HCT116 (cell line): Measurements from ENCODE around the gene RASSF3. TPM values are rescaled to one million over a fixed set of nuclear protein-coding genes. Genes with fewer than 3 reads are reported as not detected.

Experiments used
- ATAC-seq: fragments of 200-7000 bp; cut with Tn5 transposase; 2 replicates; pipeline ENCODE4 v1.9.1; 2020; ENCODE audit warnings: mild to moderate bottlenecking, moderate library complexity
- BruUV-seq: library from RNA; stranded (reverse); fragments of 400-500 nt; replicated peaks from 2 replicates; lab custom pipeline; 2021; lab: Mats Ljungman, UMichigan
- CTCF ChIA-PET: fragments of 300-600 bp; sonication (Branson Sonifier 250); formaldehyde crosslinking; loops from one replicate; lab custom pipeline; 2021; ENCODE audit warnings: antibody characterized with exemption; lab: Charles Lee
- POLR2A ChIA-PET: fragments of 300-600, 350-600 bp; sonication (Branson Sonifier 250); formaldehyde crosslinking; loops from one replicate; lab custom pipeline; 2021; ENCODE audit warnings: antibody characterized with exemption; lab: Charles Lee
- RAD21 ChIA-PET, 2 experiments: fragments of 300-600 bp; sonication (Branson Sonifier 250); formaldehyde crosslinking; loops; one replicate each; lab custom pipeline; 2023; ENCODE audit warnings: low total read pairs in 2 of 2; ENCODE audit not compliant: uncharacterized antibody in 2 of 2, unreplicated experiment in 2 of 2, low non-redundant PET in 1 of 2; lab: Charles Lee
- DNase-seq: peaks from one replicate; pipeline ENCODE4 v3.0.0-alpha.2; 2010; ENCODE audit warnings: low read depth, low spot score
- H2AFZ ChIP-seq: fragments of 200-600 bp; shearing (Covaris generic), sonication (generic); 2 replicates; pipeline ENCODE4 v1.6.1; 2017; ENCODE audit warnings: low read depth, mixed run types, mixed read lengths, antibody characterized with exemption, low read length; ENCODE audit not compliant: poor library complexity, severe bottlenecking
- H3K27ac ChIP-seq: 2 replicates; pipeline ENCODE4 v1.5.1; 2012; ENCODE audit warnings: low read depth, low read length
- H3K27me3 ChIP-seq: fragments of 200-600 bp; sonication (generic); 2 replicates; pipeline ENCODE4 v1.6.1; 2016; ENCODE audit warnings: mixed run types, low read length, mixed read lengths; ENCODE audit not compliant: insufficient read depth
- H3K36me3 ChIP-seq, 2 experiments: fragments of 200-500 bp in 1 of 2; fragments of 200-600 bp in 1 of 2; sonication (Bioruptor generic) in 1 of 2; sonication (generic) in 1 of 2; 2 replicates each; pipeline versions ENCODE4 v1.5.1 to v1.6.1; 2014 to 2016; ENCODE audit warnings: low read length in 2 of 2, inconsistent platforms in 1 of 2, mixed read lengths in 1 of 2, mixed run types in 1 of 2; ENCODE audit not compliant: insufficient read depth in 2 of 2, control insufficient read depth in 1 of 2
- H3K4me1 ChIP-seq, 2 experiments: fragments of 200-600 bp in 1 of 2; sonication (generic) in 1 of 2; 2 replicates each; pipeline versions ENCODE4 v1.5.1 to v1.6.1; 2012 to 2017; ENCODE audit warnings: low read length in 2 of 2, inconsistent platforms in 1 of 2, mild to moderate bottlenecking in 1 of 2, mixed read lengths in 1 of 2, mixed run types in 1 of 2, moderate library complexity in 1 of 2; ENCODE audit not compliant: insufficient read depth in 2 of 2, control insufficient read depth in 1 of 2
- H3K4me2 ChIP-seq: fragments of 200-600 bp; sonication (generic); 2 replicates; pipeline ENCODE4 v1.6.1; 2017; ENCODE audit warnings: mixed run types, low read length, mixed read lengths
- H3K4me3 ChIP-seq, 2 experiments: fragments of 200-600 bp in 1 of 2; sonication (generic) in 1 of 2; replicated peaks in 1 of 2; 2 replicates each; pipeline ENCODE4 v1.5.1; 2011 to 2016; ENCODE audit warnings: low read length in 2 of 2, control low read depth in 1 of 2, low read depth in 1 of 2, mild to moderate bottlenecking in 1 of 2, mixed read lengths in 1 of 2, mixed run types in 1 of 2
- H3K79me2 ChIP-seq: fragments of 200-600 bp; sonication (generic); 2 replicates; pipeline ENCODE4 v1.6.1; 2017; ENCODE audit warnings: mild to moderate bottlenecking, mixed run types, low read length, moderate library complexity, mixed read lengths; ENCODE audit not compliant: insufficient read depth
- H3K9ac ChIP-seq: fragments of 200-600 bp; sonication (generic); 2 replicates; pipeline ENCODE4 v1.6.1; 2016; ENCODE audit warnings: low read length, mixed read lengths
- H3K9me2 ChIP-seq: fragments of 200-600 bp; sonication (generic), shearing (Covaris generic); 2 replicates; pipeline ENCODE4 v1.6.1; 2017; ENCODE audit warnings: mixed run types, mild to moderate bottlenecking, moderate library complexity; ENCODE audit not compliant: insufficient read depth
- H3K9me3 ChIP-seq, 2 experiments: fragments of 200-500 bp in 1 of 2; fragments of 200-600 bp in 1 of 2; sonication (Bioruptor generic) in 1 of 2; sonication (generic) in 1 of 2; 2 replicates each; pipeline ENCODE4 v1.6.1; 2014 to 2017; ENCODE audit warnings: low read length in 2 of 2, mixed read lengths in 2 of 2, inconsistent platforms in 1 of 2, low read depth in 1 of 2, mild to moderate bottlenecking in 1 of 2, mixed run types in 1 of 2, moderate library complexity in 1 of 2; ENCODE audit not compliant: control insufficient read depth in 1 of 2, insufficient read depth in 1 of 2
- H4K20me1 ChIP-seq: fragments of 200-600 bp; sonication (generic), shearing (Covaris generic); 2 replicates; pipeline ENCODE4 v1.6.1; 2017; ENCODE audit warnings: mixed run types, mild to moderate bottlenecking, moderate library complexity; ENCODE audit not compliant: insufficient read depth
- CBX3 ChIP-seq: IDR thresholded peaks from 2 replicates; pipeline ENCODE4 v1.6.1; 2012; ENCODE audit warnings: low read depth
- EZH2 ChIP-seq: fragments of 200-600 bp; sonication (generic); IDR thresholded peaks from 2 replicates; pipeline ENCODE4 v1.6.1; 2017; ENCODE audit warnings: antibody characterized with exemption, mixed run types
- EZH2phosphoT487 ChIP-seq: fragments of 200-600 bp; IDR thresholded peaks from 2 replicates; pipeline ENCODE4 v1.6.1; 2018; ENCODE audit warnings: antibody characterized with exemption, borderline replicate concordance
- FOSL1 ChIP-seq: IDR thresholded peaks from 2 replicates; pipeline ENCODE4 v1.6.1; 2012; ENCODE audit warnings: low read depth
- JUND ChIP-seq: IDR thresholded peaks from 2 replicates; pipeline ENCODE4 v1.6.1; 2012
- POLR2A ChIP-seq: IDR thresholded peaks from 2 replicates; pipeline ENCODE4 v1.7.0; 2011; ENCODE audit warnings: borderline replicate concordance; ENCODE audit not compliant: insufficient read depth, insufficient read length; ENCODE audit errors: extremely low read depth
- SRF ChIP-seq: IDR thresholded peaks from 2 replicates; pipeline ENCODE4 v1.6.1; 2012; ENCODE audit warnings: low read depth
- YY1 ChIP-seq: IDR thresholded peaks from 2 replicates; pipeline ENCODE4 v1.6.1; 2011; ENCODE audit warnings: low read length, low read depth, moderate library complexity, mild to moderate bottlenecking; ENCODE audit not compliant: insufficient replicate concordance; ENCODE audit errors: extremely low read depth
- ZFX ChIP-seq: fragments of 450-650 bp; IDR thresholded peaks from 2 replicates; pipeline ENCODE4 v1.6.1; 2017
- ZNF274 ChIP-seq: fragments of 200-500 bp; sonication (Bioruptor generic); IDR thresholded peaks from 2 replicates; pipeline ENCODE4 v1.6.1; 2014; ENCODE audit warnings: mild to moderate bottlenecking, low read depth, low read length, inconsistent platforms
- intact Hi-C: fragments of 100-400 bp; cut with micrococcal nuclease; formaldehyde crosslinking; loops from 2 replicates; pipeline ENCODE4 v1.10.0; 2022
- total RNA-seq: library from RNA; stranded (reverse); gene quantifications from one replicate; pipeline ENCODE4 v1.2.1, GENCODE V29; 2021; ENCODE audit not compliant: unreplicated experiment
- TF ChIP-seq, protein P1 (sequence below): IDR thresholded peaks from 2 replicates; pipeline ENCODE4 v1.6.1; 2012; ENCODE audit warnings: low read depth

RASSF3 gene
- total RNA-seq, 1 experiment from 2014 or later = 67.1 TPM

DNA sequence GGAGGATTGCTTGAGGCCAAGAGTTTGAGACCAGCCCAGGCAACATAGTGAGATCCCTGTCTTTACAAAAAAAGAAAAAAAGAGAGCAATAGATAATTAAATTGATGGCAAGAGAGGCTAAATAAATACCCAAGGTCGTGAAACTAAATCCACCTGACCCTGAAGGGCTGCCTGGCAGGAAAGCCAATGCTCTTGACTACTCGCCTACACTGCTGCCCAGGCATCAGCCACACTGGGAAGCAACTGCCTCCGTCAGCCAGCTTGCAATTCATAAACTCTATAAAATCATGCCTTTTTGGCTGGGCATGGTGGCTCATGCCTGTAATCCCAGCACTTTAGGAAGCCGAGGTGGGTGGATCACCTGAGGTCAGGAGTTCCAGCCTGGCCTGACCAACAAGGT is 31.7 kb upstream of the RASSF3 start:
- H3K9ac ChIP-seq = no peak overlapping the region
- H3K27ac ChIP-seq = no peak overlapping the region
- RAD21 ChIA-PET = no interaction called here
- no peaks in the 10 kb centered on the region for H4K20me1 ChIP-seq
- peaks cover 0 to 6% of the 10 kb centered on the region in 2 experiments; a peak in 2 of 4 replicates for H3K9me3 ChIP-seq
- no TSS peak for BruUV-seq
- intact Hi-C loops = no loop called here
- CTCF ChIA-PET = no interaction called here
- H3K9me2 ChIP-seq = no peaks in the 10 kb centered on the region
- no peaks in the 10 kb centered on the region for H3K79me2 ChIP-seq
- ATAC-seq (no peak), DNase-seq (no peak)
- TF ChIP-seq, protein P1, sequence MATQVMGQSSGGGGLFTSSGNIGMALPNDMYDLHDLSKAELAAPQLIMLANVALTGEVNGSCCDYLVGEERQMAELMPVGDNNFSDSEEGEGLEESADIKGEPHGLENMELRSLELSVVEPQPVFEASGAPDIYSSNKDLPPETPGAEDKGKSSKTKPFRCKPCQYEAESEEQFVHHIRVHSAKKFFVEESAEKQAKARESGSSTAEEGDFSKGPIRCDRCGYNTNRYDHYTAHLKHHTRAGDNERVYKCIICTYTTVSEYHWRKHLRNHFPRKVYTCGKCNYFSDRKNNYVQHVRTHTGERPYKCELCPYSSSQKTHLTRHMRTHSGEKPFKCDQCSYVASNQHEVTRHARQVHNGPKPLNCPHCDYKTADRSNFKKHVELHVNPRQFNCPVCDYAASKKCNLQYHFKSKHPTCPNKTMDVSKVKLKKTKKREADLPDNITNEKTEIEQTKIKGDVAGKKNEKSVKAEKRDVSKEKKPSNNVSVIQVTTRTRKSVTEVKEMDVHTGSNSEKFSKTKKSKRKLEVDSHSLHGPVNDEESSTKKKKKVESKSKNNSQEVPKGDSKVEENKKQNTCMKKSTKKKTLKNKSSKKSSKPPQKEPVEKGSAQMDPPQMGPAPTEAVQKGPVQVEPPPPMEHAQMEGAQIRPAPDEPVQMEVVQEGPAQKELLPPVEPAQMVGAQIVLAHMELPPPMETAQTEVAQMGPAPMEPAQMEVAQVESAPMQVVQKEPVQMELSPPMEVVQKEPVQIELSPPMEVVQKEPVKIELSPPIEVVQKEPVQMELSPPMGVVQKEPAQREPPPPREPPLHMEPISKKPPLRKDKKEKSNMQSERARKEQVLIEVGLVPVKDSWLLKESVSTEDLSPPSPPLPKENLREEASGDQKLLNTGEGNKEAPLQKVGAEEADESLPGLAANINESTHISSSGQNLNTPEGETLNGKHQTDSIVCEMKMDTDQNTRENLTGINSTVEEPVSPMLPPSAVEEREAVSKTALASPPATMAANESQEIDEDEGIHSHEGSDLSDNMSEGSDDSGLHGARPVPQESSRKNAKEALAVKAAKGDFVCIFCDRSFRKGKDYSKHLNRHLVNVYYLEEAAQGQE = no peak
- TF ChIP-seq JUND (no peak), ZFX (no peak), FOSL1 (no peak), EZH2phosphoT487 (no peak), POLR2A (no peak), CBX3 (no peak)
- H3K4me3 ChIP-seq = no peak overlapping the region
- no peaks in the 10 kb centered on the region for H3K36me3 ChIP-seq
- no peaks in the 10 kb centered on the region for H3K4me1 ChIP-seq
- no peak overlapping the region for H3K4me2 ChIP-seq
- H2AFZ ChIP-seq = no peak overlapping the region
- POLR2A ChIA-PET = no interaction called here
- H3K27me3 ChIP-seq = no peaks in the 10 kb centered on the region

DNA sequence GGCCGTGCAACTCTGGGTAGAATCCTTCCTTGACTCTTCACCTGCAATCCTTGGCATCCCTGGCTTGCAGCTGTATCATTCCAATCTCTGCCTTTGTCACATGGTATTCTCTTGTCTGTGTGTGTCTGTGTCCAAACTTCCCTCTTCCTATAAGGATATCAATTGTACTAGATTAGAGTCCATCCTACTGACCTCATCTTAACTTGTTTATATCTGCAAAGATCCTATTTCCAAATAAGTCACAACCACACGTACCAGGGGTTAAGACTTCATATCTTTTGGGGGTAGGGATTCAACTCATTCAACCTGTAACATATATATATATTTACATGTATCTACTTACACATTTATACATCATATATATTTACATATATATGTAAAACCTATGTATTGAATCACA is 29.6 kb upstream of the RASSF3 start:
- DNase-seq (no peak), ATAC-seq (no peak)
- intact Hi-C loops = no loop called here
- no TSS peak for BruUV-seq
- no peaks in the 10 kb centered on the region for H4K20me1 ChIP-seq
- RAD21 ChIA-PET = no interaction called here
- H3K4me1 ChIP-seq = no peaks in the 10 kb centered on the region
- H3K9ac ChIP-seq = no peak overlapping the region
- no peaks in the 10 kb centered on the region for H3K79me2 ChIP-seq
- H3K4me2 ChIP-seq = no peak overlapping the region
- H3K27ac ChIP-seq = no peak overlapping the region
- H3K36me3 ChIP-seq = no peaks in the 10 kb centered on the region
- CTCF ChIA-PET = interaction anchor here (0.8 to 1.6 kb wide), 2 partner anchors 12 to 32 kb away, joined by 3 to 5 read pairs; no protein-coding TSS in a partner anchor
- no peaks in the 10 kb centered on the region for H3K9me3 ChIP-seq
- no peaks in the 10 kb centered on the region for H3K27me3 ChIP-seq
- H3K9me2 ChIP-seq = no peaks in the 10 kb centered on the region
- POLR2A ChIA-PET = no interaction called here
- no peak overlapping the region for H2AFZ ChIP-seq
- H3K4me3 ChIP-seq = no peak overlapping the region
- TF ChIP-seq EZH2 (no peak), EZH2phosphoT487 (no peak), YY1 (no peak), SRF (no peak), ZNF274 (no peak)
